SU-DHL-6 (cell line): ENCODE results near the gene VENTX.

Source experiments
- H2AFZ ChIP-seq: fragments of 200-600 bp; sonication (generic); 2 replicates; pipeline ENCODE4 v1.6.1; 2014; ENCODE audit warnings: low read depth, mild to moderate bottlenecking, moderate library complexity, mixed read lengths, antibody characterized with exemption, low read length; ENCODE audit not compliant: severe bottlenecking
- H3F3A ChIP-seq: fragments of 200-600 bp; shearing (Covaris generic); 2 replicates; pipeline ENCODE4 v1.6.0; 2016; ENCODE audit warnings: antibody characterized with exemption, mild to moderate bottlenecking; ENCODE audit not compliant: insufficient read depth
- H3K27ac ChIP-seq: fragments of 200-600 bp; sonication (generic); 2 replicates; pipeline ENCODE4 v1.5.1; 2016; ENCODE audit warnings: low read depth, mild to moderate bottlenecking, low read length, moderate library complexity, mixed read lengths
- H3K27me3 ChIP-seq: fragments of 200-600 bp; sonication (generic), shearing (Covaris generic); 2 replicates; pipeline ENCODE4 v1.6.0; 2014; ENCODE audit warnings: mild to moderate bottlenecking, low read length
- H3K36me3 ChIP-seq: fragments of 200-600 bp; sonication (generic); 2 replicates; pipeline ENCODE4 v1.6.1; 2014; ENCODE audit warnings: mild to moderate bottlenecking, low read length, mixed read lengths
- H3K4me2 ChIP-seq: fragments of 300-600, 200-600 bp; shearing (Covaris generic), sonication (generic); 2 replicates; pipeline ENCODE4 v1.6.0; 2014; ENCODE audit warnings: low read length, low read depth, mild to moderate bottlenecking; ENCODE audit not compliant: poor library complexity, severe bottlenecking
- H3K4me3 ChIP-seq: fragments of 200-600 bp; sonication (generic); 2 replicates; pipeline ENCODE4 v1.5.1; 2014; ENCODE audit warnings: antibody characterized with exemption, low read length, mild to moderate bottlenecking, mixed read lengths; ENCODE audit not compliant: insufficient read depth, poor library complexity, severe bottlenecking
- H3K79me2 ChIP-seq: fragments of 200-600 bp; sonication (generic); 2 replicates; pipeline ENCODE4 v1.6.1; 2014; ENCODE audit warnings: mild to moderate bottlenecking, low read length, moderate library complexity; ENCODE audit not compliant: insufficient read depth
- H3K9ac ChIP-seq: fragments of 200-600 bp; sonication (generic); 2 replicates; pipeline ENCODE4 v1.7.0; 2014; ENCODE audit warnings: mild to moderate bottlenecking, low read length
- H3K9me2 ChIP-seq: fragments of 200-600 bp; sonication (generic); replicated peaks from 2 replicates; pipeline ENCODE4 v1.6.1; 2014; ENCODE audit warnings: low read length; ENCODE audit not compliant: insufficient read depth
- H3K9me3 ChIP-seq: fragments of 200-600 bp; sonication (generic); 2 replicates; pipeline ENCODE4 v1.6.1; 2014; ENCODE audit warnings: low read length, mixed read lengths; ENCODE audit not compliant: insufficient read depth
- H4K20me1 ChIP-seq: fragments of 200-600 bp; sonication (generic); 2 replicates; pipeline ENCODE4 v1.6.1; 2014; ENCODE audit warnings: low read depth, mild to moderate bottlenecking, antibody characterized with exemption, low read length, moderate library complexity, mixed read lengths
- CTCF ChIP-seq: fragments of 200-600 bp; sonication (generic); IDR thresholded peaks from one replicate; pipeline ENCODE4 v1.5.1; 2017; ENCODE audit warnings: antibody characterized with exemption, mild to moderate bottlenecking, low read length, moderate library complexity; ENCODE audit not compliant: insufficient read depth, poor library complexity, severe bottlenecking
- EZH2phosphoT487 ChIP-seq: fragments of 200-600 bp; sonication (generic), shearing (Covaris generic); conservative IDR thresholded peaks from 2 replicates; pipeline ENCODE4 v1.6.1; 2018; ENCODE audit warnings: mild to moderate bottlenecking, antibody characterized with exemption, low read length, moderate library complexity, mixed read lengths

Gene VENTX

GRCh38 chr10:133200621-133201031, 37.0 kb upstream of the VENTX start:
- no peaks in the 10 kb centered on the region for H3K79me2 ChIP-seq
- H3K27me3 ChIP-seq = no peaks in the 10 kb centered on the region
- no peaks in the 10 kb centered on the region for H3K9me2 ChIP-seq
- no peaks in the 10 kb centered on the region for H4K20me1 ChIP-seq
- H3K27ac ChIP-seq = no peak overlapping the region
- no peaks in the 10 kb centered on the region for H3F3A ChIP-seq
- H2AFZ ChIP-seq = no peak overlapping the region
- H3K4me3 ChIP-seq = no peak overlapping the region
- no peak overlapping the region for H3K4me2 ChIP-seq
- H3K36me3 ChIP-seq = no peaks in the 10 kb centered on the region
- no peak overlapping the region for H3K9ac ChIP-seq
- H3K9me3 ChIP-seq = no peaks in the 10 kb centered on the region
- TF ChIP-seq CTCF (no peak), EZH2phosphoT487 (no peak)

GRCh38 chr10:133201151-133201947, 36.3 kb upstream of the VENTX start:
- H3K9me2 ChIP-seq = no peaks in the 10 kb centered on the region
- H3K4me3 ChIP-seq = no peak overlapping the region
- H2AFZ ChIP-seq = no peak overlapping the region
- no peaks in the 10 kb centered on the region for H3K79me2 ChIP-seq
- H3F3A ChIP-seq = no peaks in the 10 kb centered on the region
- no peaks in the 10 kb centered on the region for H3K36me3 ChIP-seq
- no peak overlapping the region for H3K9ac ChIP-seq
- H3K9me3 ChIP-seq = no peaks in the 10 kb centered on the region
- H3K27me3 ChIP-seq = no peaks in the 10 kb centered on the region
- H4K20me1 ChIP-seq = no peaks in the 10 kb centered on the region
- H3K4me2 ChIP-seq = no peak overlapping the region
- H3K27ac ChIP-seq = no peak overlapping the region
- TF ChIP-seq EZH2phosphoT487 (no peak), CTCF (no peak)

GRCh38 chr10:133201948-133202725, 35.5 kb upstream of the VENTX start:
- Histone ChIP-seq H3K9me3 (no peaks in the 10 kb centered on the region), H3K36me3 (no peaks in the 10 kb centered on the region), H3K9ac (no peak overlapping the region), H3K4me2 (no peak overlapping the region), H3K4me3 (no peak overlapping the region), H3K79me2 (no peaks in the 10 kb centered on the region), H3K27ac (no peak overlapping the region), H3K27me3 (no peaks in the 10 kb centered on the region), H2AFZ (no peak overlapping the region), H3K9me2 (no peaks in the 10 kb centered on the region), H3F3A (no peaks in the 10 kb centered on the region), H4K20me1 (no peaks in the 10 kb centered on the region)
- TF ChIP-seq EZH2phosphoT487 = no peak
- TF ChIP-seq CTCF = no peak
